C4-2B (cell line): Measurements from ENCODE around the gene UNK.

Experiments
- H3K27ac ChIP-seq: fragments of 450-650 bp; 2 replicates; pipeline ENCODE4 v1.5.1; 2017
- CTCF ChIP-seq: fragments of 450-650 bp; conservative IDR thresholded peaks from 2 replicates; pipeline ENCODE4 v1.5.1; 2017; ENCODE audit warnings: mild to moderate bottlenecking
- ZFX ChIP-seq: fragments of 450-650 bp; IDR thresholded peaks from 2 replicates; pipeline ENCODE4 v1.6.1; 2017

The UNK gene

GRCh38 chr17:75822119-75822799 lies 37.7 kb downstream of the UNK start:
- TF ChIP-seq ZFX: no peak
- TF ChIP-seq CTCF: no peak
- H3K27ac ChIP-seq: no peak overlapping the region

- H3K27ac ChIP-seq: no peak overlapping the region
- TF ChIP-seq CTCF: no peak
- TF ChIP-seq ZFX: no peak
Measured at GRCh38 chr17:75822800-75823166, 38.2 kb downstream of the UNK start.

- H3K27ac ChIP-seq: no peak overlapping the region
Measured at GRCh38 chr17:75823257-75824041, 38.8 kb downstream of the UNK start.

GRCh38 chr17:75824050-75824552 lies 39.5 kb downstream of the UNK start:
- no peak overlapping the region for H3K27ac ChIP-seq
- TF ChIP-seq CTCF: no peak
- TF ChIP-seq ZFX: no peak

More at GRCh38 chr17:75823257-75824041, 38.8 kb downstream of the UNK start:
- TF ChIP-seq CTCF (no peak), ZFX (no peak)

- TF ChIP-seq CTCF (no peak), ZFX (no peak)
- H3K27ac ChIP-seq: no peak overlapping the region
Measured at GRCh38 chr17:75824666-75825065, 40.1 kb downstream of the UNK start.

GRCh38 chr17:75825149-75825552 lies 40.5 kb downstream of the UNK start:
- no peak for TF ChIP-seq ZFX
- TF ChIP-seq CTCF: no peak
- no peak overlapping the region for H3K27ac ChIP-seq

- no peak overlapping the region for H3K27ac ChIP-seq
- TF ChIP-seq ZFX (no peak), CTCF (no peak)
Measured at GRCh38 chr17:75825748-75826370, 41.3 kb downstream of the UNK start.
